Natural killer cell (primary cell): ENCODE results near the gene FCN2. TPM values are rescaled to one million over a fixed set of nuclear protein-coding genes. Genes with fewer than 3 reads are reported as not detected.
"Not testable (repeated sequence)": the region's sequence is repeated elsewhere in the genome, so short reads cannot be mapped to it uniquely, and the experiment has no call there.

Source experiments
- ATAC-seq, 3 donors: fragments of 150-1000 bp in 2 of 3; fragments of 200-7000 bp in 1 of 3; cut with Tn5 transposase; 1 replicate in 1 of 3; 2 replicates in 2 of 3; pipeline ENCODE4 v1.10.0; 2021; ENCODE audit warnings: mild to moderate bottlenecking in 2 of 3, moderate library complexity in 2 of 3
- DNase-seq, 2 donors: peaks; one replicate each; pipeline versions ENCODE4 v3.0.0 to v3.0.0-alpha.2; 2013 to 2021; ENCODE audit warnings: mixed read lengths in 1 of 2
- H3K27ac ChIP-seq: one replicate; pipeline ENCODE4 v1.5.1; 2013; ENCODE audit warnings: mild to moderate bottlenecking, low read length
- H3K27me3 ChIP-seq: one replicate; pipeline ENCODE4 v1.6.1; 2013; ENCODE audit warnings: low read length; ENCODE audit not compliant: control insufficient read depth, insufficient read depth
- H3K36me3 ChIP-seq: one replicate; pipeline ENCODE4 v1.6.1; 2013; ENCODE audit warnings: low read length; ENCODE audit not compliant: control insufficient read depth, insufficient read depth
- H3K4me1 ChIP-seq: one replicate; pipeline ENCODE4 v1.6.1; 2013; ENCODE audit warnings: low read length; ENCODE audit not compliant: control insufficient read depth, insufficient read depth
- H3K4me3 ChIP-seq: one replicate; pipeline ENCODE4 v1.5.1; 2013; ENCODE audit warnings: low read length
- H3K9me3 ChIP-seq: one replicate; pipeline ENCODE4 v1.6.1; 2013; ENCODE audit warnings: low read length; ENCODE audit not compliant: control insufficient read depth, insufficient read depth
- H3K27ac Mint-ChIP-seq, 2 donors: one replicate each; pipeline ENCODE4 v1.8.0; 2022; ENCODE audit warnings: mild to moderate bottlenecking in 2 of 2, mixed read lengths in 2 of 2, moderate library complexity in 1 of 2
- H3K27me3 Mint-ChIP-seq, 2 donors: one replicate each; pipeline ENCODE4 v1.8.0; 2022; ENCODE audit warnings: low read depth in 2 of 2, mixed read lengths in 2 of 2
- H3K36me3 Mint-ChIP-seq: one replicate; pipeline ENCODE4 v1.8.0; 2022; ENCODE audit warnings: mixed read lengths
- H3K4me1 Mint-ChIP-seq, 2 donors: one replicate each; pipeline ENCODE4 v1.8.0; 2022; ENCODE audit warnings: mixed read lengths in 2 of 2
- H3K4me3 Mint-ChIP-seq: one replicate; pipeline ENCODE4 v1.8.0; 2022; ENCODE audit warnings: mild to moderate bottlenecking, moderate library complexity, mixed read lengths
- H3K9me3 Mint-ChIP-seq, 2 donors: one replicate each; pipeline ENCODE4 v1.8.0; 2022; ENCODE audit warnings: mixed read lengths in 2 of 2
- WGBS: methylation state at CpG from one replicate; pipeline ENCODE4 v1.1.7; 2013; ENCODE audit warnings: missing lambda C conversion rate; ENCODE audit not compliant: insufficient coverage; 5-methylcytosine and 5-hydroxymethylcytosine counted together
- intact Hi-C: fragments of 100-400 bp; cut with micrococcal nuclease; formaldehyde crosslinking; loops from one replicate; pipeline ENCODE4 v1.14.2; 2022
- total RNA-seq, 4 donors: library from RNA; stranded (reverse); fragments of 120-200 nt in 1 of 4; gene quantifications; one replicate each; pipeline versions ENCODE4 v1.2.3 to v1.2.4, GENCODE V29; 2013 to 2022
- TF ChIP-seq, protein P1 (sequence below): fragments of 200-600 bp; IDR thresholded peaks from one replicate; pipeline ENCODE4 v1.8.0; 2022; ENCODE audit warnings: antibody characterized with exemption

Gene FCN2
- total RNA-seq, 3 donors from 2014 or later (not counting 1 experiment from before 2014, with no cell fraction given) = not detected

DNA sequence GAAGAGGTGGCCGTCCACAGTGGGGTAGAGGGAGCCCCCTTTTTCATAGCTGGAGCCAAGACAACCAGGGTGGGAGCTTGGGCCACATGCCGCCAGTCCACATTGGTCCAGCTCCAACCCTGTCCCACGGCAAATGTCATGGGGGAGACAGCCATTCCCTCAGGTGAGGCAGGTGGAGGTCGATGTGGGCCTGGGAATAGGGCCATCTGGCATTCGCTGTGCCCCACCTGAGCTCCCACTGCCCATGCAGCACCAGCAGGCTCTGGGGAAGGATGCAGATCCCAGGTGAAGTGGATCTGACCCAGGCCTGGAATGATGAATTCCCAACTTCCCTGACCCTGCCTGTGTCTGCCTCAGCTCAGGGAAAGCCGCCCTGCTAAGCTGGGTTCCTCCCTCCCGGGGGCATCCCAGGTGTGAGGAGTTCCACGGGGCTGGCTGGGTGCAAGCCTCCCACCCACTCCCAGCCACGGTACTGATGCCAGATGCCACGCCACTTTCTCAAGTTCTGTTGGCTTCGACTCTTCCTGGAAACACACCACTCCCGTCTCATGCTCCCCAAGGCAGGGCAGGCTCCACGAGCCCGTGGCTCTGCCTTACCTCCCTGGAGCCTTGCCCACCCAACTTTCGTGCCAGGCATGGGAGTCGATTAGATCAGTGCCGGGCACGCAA is 25.2 kb upstream of the FCN2 start:
- H3K4me3 ChIP-seq = no peak overlapping the region
- no peak for ATAC-seq
- Mint-ChIP-seq H3K27me3 (peaks cover 0 to 4% of the 10 kb centered on the region in 2 donors), H3K4me3 (no peak overlapping the region), H3K36me3 (no peaks in the 10 kb centered on the region), H3K27ac (no peak overlapping the region), H3K9me3 (peaks cover 2 to 4% of the 10 kb centered on the region in 2 donors), H3K4me1 (no peaks in the 10 kb centered on the region)
- H3K27ac ChIP-seq = no peak overlapping the region
- WGBS = 85% methylated on average over 18 of the region's 18 CpGs
- TF ChIP-seq, protein P1, sequence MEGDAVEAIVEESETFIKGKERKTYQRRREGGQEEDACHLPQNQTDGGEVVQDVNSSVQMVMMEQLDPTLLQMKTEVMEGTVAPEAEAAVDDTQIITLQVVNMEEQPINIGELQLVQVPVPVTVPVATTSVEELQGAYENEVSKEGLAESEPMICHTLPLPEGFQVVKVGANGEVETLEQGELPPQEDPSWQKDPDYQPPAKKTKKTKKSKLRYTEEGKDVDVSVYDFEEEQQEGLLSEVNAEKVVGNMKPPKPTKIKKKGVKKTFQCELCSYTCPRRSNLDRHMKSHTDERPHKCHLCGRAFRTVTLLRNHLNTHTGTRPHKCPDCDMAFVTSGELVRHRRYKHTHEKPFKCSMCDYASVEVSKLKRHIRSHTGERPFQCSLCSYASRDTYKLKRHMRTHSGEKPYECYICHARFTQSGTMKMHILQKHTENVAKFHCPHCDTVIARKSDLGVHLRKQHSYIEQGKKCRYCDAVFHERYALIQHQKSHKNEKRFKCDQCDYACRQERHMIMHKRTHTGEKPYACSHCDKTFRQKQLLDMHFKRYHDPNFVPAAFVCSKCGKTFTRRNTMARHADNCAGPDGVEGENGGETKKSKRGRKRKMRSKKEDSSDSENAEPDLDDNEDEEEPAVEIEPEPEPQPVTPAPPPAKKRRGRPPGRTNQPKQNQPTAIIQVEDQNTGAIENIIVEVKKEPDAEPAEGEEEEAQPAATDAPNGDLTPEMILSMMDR = no peak
- DNase-seq = no peak
- intact Hi-C loops = no loop called here
- no peaks in the 10 kb centered on the region for H3K4me1 ChIP-seq
- no peaks in the 10 kb centered on the region for H3K9me3 ChIP-seq
- no peaks in the 10 kb centered on the region for H3K27me3 ChIP-seq
- no peaks in the 10 kb centered on the region for H3K36me3 ChIP-seq

DNA sequence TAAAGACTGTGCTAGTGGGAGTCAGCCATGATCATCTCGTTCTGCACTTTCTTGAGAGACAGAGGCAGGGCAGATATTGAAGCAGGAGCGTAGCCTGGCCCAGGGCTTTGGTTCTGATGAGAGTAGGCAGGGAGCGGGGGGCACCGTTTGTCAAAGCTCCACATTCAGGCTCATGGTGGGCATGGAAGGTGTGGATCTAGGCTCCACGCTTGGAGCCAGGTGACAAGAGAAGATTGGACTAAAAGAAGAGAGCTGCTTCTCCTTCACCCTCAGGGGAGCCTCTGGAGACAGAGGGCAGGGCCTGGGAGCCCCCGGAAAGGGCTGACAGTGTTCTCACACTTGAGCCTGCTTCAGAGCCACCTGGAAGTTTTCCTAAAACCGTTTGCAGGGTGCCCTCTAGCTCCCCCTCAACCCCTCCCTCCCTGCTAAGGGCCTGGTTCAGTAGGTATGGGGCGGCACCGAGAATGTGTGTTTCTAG is 24.7 kb upstream of the FCN2 start:
- H3K4me1 Mint-ChIP-seq = no peaks in the 10 kb centered on the region
- no peak overlapping the region for H3K27ac Mint-ChIP-seq
- no peaks in the 10 kb centered on the region for H3K36me3 ChIP-seq
- H3K9me3 Mint-ChIP-seq = peaks cover 2 to 4% of the 10 kb centered on the region in 2 donors
- no peaks in the 10 kb centered on the region for H3K4me1 ChIP-seq
- no peaks in the 10 kb centered on the region for H3K9me3 ChIP-seq
- H3K27me3 ChIP-seq = no peaks in the 10 kb centered on the region
- H3K27ac ChIP-seq = no peak overlapping the region
- 85% methylated on average over 6 of the region's 9 CpGs for WGBS
- DNase-seq (no peak), ATAC-seq (no peak)
- TF ChIP-seq, protein P1 = no peak
- no peak overlapping the region for H3K4me3 ChIP-seq
- peaks cover 0 to 4% of the 10 kb centered on the region in 2 donors for H3K27me3 Mint-ChIP-seq
- H3K4me3 Mint-ChIP-seq = no peak overlapping the region
- intact Hi-C loops = no loop called here
- H3K36me3 Mint-ChIP-seq = no peaks in the 10 kb centered on the region

GRCh38 chr9:134857451-134857850 is 23.2 kb upstream of the FCN2 start:
- H3K27ac ChIP-seq, H3K36me3 Mint-ChIP-seq, ATAC-seq, H3K4me3 Mint-ChIP-seq, H3K9me3 Mint-ChIP-seq, DNase-seq, H3K36me3 ChIP-seq, H3K27ac Mint-ChIP-seq, H3K4me3 ChIP-seq, H3K4me1 ChIP-seq, H3K9me3 ChIP-seq, intact Hi-C loops, H3K4me1 Mint-ChIP-seq, H3K27me3 Mint-ChIP-seq, H3K27me3 ChIP-seq: not testable (repeated sequence)
- 97% methylated on average over 2 of the region's 2 CpGs for WGBS

DNA sequence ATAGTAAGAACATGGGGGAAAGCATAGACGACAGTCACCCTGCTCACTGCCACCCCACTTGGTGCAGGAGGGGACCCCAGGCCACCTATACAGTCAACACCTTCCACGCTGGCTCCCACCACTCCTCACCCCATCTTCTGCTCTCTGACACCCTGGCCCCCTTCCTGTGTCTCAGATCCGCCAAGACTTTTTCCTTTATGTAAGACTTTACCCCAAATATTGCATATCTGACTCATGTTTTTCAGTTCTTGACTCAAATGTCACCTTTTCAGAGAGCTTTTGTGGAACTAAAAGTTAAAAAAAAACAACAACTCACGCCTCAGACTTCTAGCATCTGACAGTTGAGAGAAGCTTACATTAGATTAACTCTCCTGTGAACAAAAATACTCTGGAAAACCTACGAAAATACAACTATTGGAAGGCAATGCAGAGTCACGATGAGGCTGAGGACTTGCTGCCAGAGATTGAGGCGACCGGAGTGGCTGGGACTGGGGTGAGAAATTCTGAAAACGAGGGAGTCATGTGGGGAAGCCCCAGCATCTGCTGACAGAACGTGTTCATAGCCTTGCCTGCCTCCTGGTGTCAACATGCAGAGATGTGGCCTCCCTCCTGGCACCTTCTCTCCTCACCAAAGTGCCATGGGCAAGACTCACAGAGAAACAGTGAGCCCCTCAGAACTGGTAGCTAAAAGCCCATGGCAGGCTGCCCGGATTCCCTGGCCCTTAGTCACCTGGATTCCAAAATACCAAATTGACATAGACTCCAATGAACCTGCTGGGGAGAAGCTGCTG is 22.4 kb upstream of the FCN2 start:
- Histone ChIP-seq H3K27me3 (no peaks in the 10 kb centered on the region), H3K27ac (no peak overlapping the region), H3K9me3 (no peaks in the 10 kb centered on the region), H3K4me3 (no peak overlapping the region), H3K4me1 (no peaks in the 10 kb centered on the region), H3K36me3 (no peaks in the 10 kb centered on the region)
- Mint-ChIP-seq H3K36me3 (no peaks in the 10 kb centered on the region), H3K4me1 (no peaks in the 10 kb centered on the region), H3K9me3 (peaks cover 2 to 4% of the 10 kb centered on the region in 2 donors), H3K27me3 (peaks cover 0 to 4% of the 10 kb centered on the region in 2 donors), H3K4me3 (no peak overlapping the region), H3K27ac (no peak overlapping the region)
- TF ChIP-seq, protein P1 = no peak
- intact Hi-C loops = no loop called here
- no peak for ATAC-seq
- 70% methylated on average over 11 of the region's 11 CpGs for WGBS
- no peak for DNase-seq
